H1 (cell line): Measurements from ENCODE around the gene ASTN1. TPM values are rescaled to one million over a fixed set of nuclear protein-coding genes. Genes with fewer than 3 reads are reported as not detected.

ENCODE experiments used
- CTCF ChIA-PET: fragments of 300-600 bp; sonication (Branson Sonifier 250); formaldehyde crosslinking; loops from one replicate; lab custom pipeline; 2021; ENCODE audit not compliant: partially characterized antibody; lab: Charles Lee
- POLR2A ChIA-PET: fragments of 300-600 bp; sonication (Branson Sonifier 250); formaldehyde crosslinking; loops from one replicate; lab custom pipeline; 2021; ENCODE audit warnings: inconsistent platforms; ENCODE audit not compliant: partially characterized antibody; lab: Charles Lee
- DNase-seq, 2 experiments: peaks; one replicate each; pipeline versions ENCODE4 v3.0.0 to v3.0.0-alpha.2; 2010 to 2022; ENCODE audit warnings: low spot score in 2 of 2, low read depth in 1 of 2, mixed read lengths in 1 of 2
- FAIRE-seq: peaks from 2 replicates; lab custom pipeline; 2011; peaks lifted over from hg19 to GRCh38; lab: Jason Lieb, UNC
- H2AFZ ChIP-seq: 2 replicates; pipeline ENCODE4 v1.8.1; 2012; ENCODE audit warnings: low read length, inconsistent platforms
- H2AK5ac ChIP-seq: 2 replicates; pipeline ENCODE4 v1.6.1; 2013; ENCODE audit warnings: low read depth, low read length
- H2BK120ac ChIP-seq: replicated peaks from 2 replicates; pipeline ENCODE3; 2013; ENCODE audit warnings: low read depth, low read length, inconsistent platforms
- H2BK12ac ChIP-seq: 2 replicates; pipeline ENCODE4 v1.6.1; 2013; ENCODE audit warnings: low read depth, low read length
- H2BK15ac ChIP-seq: 2 replicates; pipeline ENCODE4 v1.6.1; 2013; ENCODE audit warnings: low read length
- H2BK20ac ChIP-seq: 2 replicates; pipeline ENCODE4 v1.6.1; 2013; ENCODE audit warnings: low read length
- H2BK5ac ChIP-seq: 2 replicates; pipeline ENCODE4 v1.6.1; 2013; ENCODE audit warnings: low read depth, low read length
- H3K14ac ChIP-seq: 2 replicates; pipeline ENCODE4 v1.6.1; 2013; ENCODE audit warnings: inconsistent platforms; ENCODE audit not compliant: insufficient read length
- H3K18ac ChIP-seq: 2 replicates; pipeline ENCODE4 v1.6.1; 2013; ENCODE audit warnings: low read length; ENCODE audit errors: extremely low read depth
- H3K23ac ChIP-seq: 2 replicates; pipeline ENCODE4 v1.6.1; 2013; ENCODE audit warnings: inconsistent platforms; ENCODE audit not compliant: insufficient read length
- H3K23me2 ChIP-seq: 2 replicates; pipeline ENCODE4 v1.6.1; 2013; ENCODE audit warnings: low read depth, low read length
- H3K27ac ChIP-seq: 2 replicates; pipeline ENCODE4 v1.6.1; 2011; ENCODE audit warnings: low read depth, low read length, inconsistent platforms
- H3K27me3 ChIP-seq, 4 experiments: replicated peaks in 1 of 4; 1 replicate in 1 of 4; 2 replicates in 3 of 4; pipeline versions ENCODE4 v1.6.1 to v1.8.1; 2011 to 2013; ENCODE audit warnings: low read length in 3 of 4, mild to moderate bottlenecking in 3 of 4, inconsistent platforms in 2 of 4, mixed read lengths in 2 of 4, moderate library complexity in 1 of 4; ENCODE audit not compliant: control insufficient read depth in 3 of 4, insufficient read depth in 3 of 4; ENCODE audit errors: extremely low read depth in 1 of 4
- H3K36me3 ChIP-seq, 4 experiments: 2 replicates each; pipeline versions ENCODE4 v1.6.1 to v1.8.1; 2011 to 2013; ENCODE audit warnings: mild to moderate bottlenecking in 4 of 4, low read length in 3 of 4, moderate library complexity in 2 of 4, control low read depth in 1 of 4, inconsistent platforms in 1 of 4; ENCODE audit not compliant: insufficient read depth in 4 of 4, control insufficient read depth in 2 of 4
- H3K4ac ChIP-seq: replicated peaks from 2 replicates; pipeline ENCODE3; 2013; ENCODE audit warnings: low read length, low read depth, mixed read lengths, inconsistent platforms; ENCODE audit not compliant: insufficient read length
- H3K4me1 ChIP-seq, 4 experiments: replicated peaks in 1 of 4; 1 replicate in 1 of 4; 2 replicates in 3 of 4; pipeline versions ENCODE4 v1.6.1 to v1.8.1; 2011 to 2013; ENCODE audit warnings: low read length in 3 of 4, inconsistent platforms in 2 of 4, mixed read lengths in 1 of 4; ENCODE audit not compliant: insufficient read depth in 4 of 4, control insufficient read depth in 3 of 4
- H3K4me2 ChIP-seq, 2 experiments: 2 replicates each; pipeline versions ENCODE4 v1.6.1 to v1.8.1; 2011 to 2013; ENCODE audit warnings: low read depth in 2 of 2, low read length in 2 of 2, control low read depth in 1 of 2, inconsistent platforms in 1 of 2, mild to moderate bottlenecking in 1 of 2; ENCODE audit not compliant: insufficient read depth in 1 of 2
- H3K4me3 ChIP-seq, 4 experiments: fragments of 200-600, 300-600 bp in 1 of 4; sonication (generic), shearing (Covaris generic), sonication (Bioruptor Twin) in 1 of 4; 2 replicates each; pipeline versions ENCODE4 v1.5.1 to v1.8.1; 2011 to 2016; ENCODE audit warnings: low read length in 4 of 4, low read depth in 3 of 4, control low read depth in 2 of 4, inconsistent platforms in 2 of 4, mild to moderate bottlenecking in 2 of 4, mixed read lengths in 1 of 4, moderate library complexity in 1 of 4; ENCODE audit not compliant: insufficient read depth in 2 of 4; ENCODE audit errors: extremely low read depth in 1 of 4
- H3K56ac ChIP-seq: replicated peaks from 2 replicates; pipeline ENCODE3; 2013; ENCODE audit warnings: low read depth, mild to moderate bottlenecking, mixed read lengths, low read length, inconsistent platforms; ENCODE audit not compliant: insufficient read length
- H3K79me1 ChIP-seq: 2 replicates; pipeline ENCODE4 v1.6.1; 2013; ENCODE audit warnings: low read depth, low read length, control low read depth
- H3K79me2 ChIP-seq, 2 experiments: 2 replicates each; pipeline versions ENCODE4 v1.6.1 to v1.8.1; 2012 to 2013; ENCODE audit warnings: low read length in 2 of 2, mild to moderate bottlenecking in 2 of 2, inconsistent platforms in 1 of 2; ENCODE audit not compliant: insufficient read depth in 2 of 2, control insufficient read depth in 1 of 2
- H3K9ac ChIP-seq, 4 experiments: replicated peaks in 1 of 4; 1 replicate in 1 of 4; 2 replicates in 3 of 4; pipeline versions ENCODE4 v1.6.1 to v1.8.1; 2011 to 2013; ENCODE audit warnings: low read depth in 3 of 4, low read length in 3 of 4, control low read depth in 2 of 4, mild to moderate bottlenecking in 2 of 4, moderate library complexity in 2 of 4, inconsistent platforms in 1 of 4; ENCODE audit errors: extremely low read depth in 1 of 4
- H3K9me3 ChIP-seq, 2 experiments: 2 replicates each; pipeline versions ENCODE4 v1.6.1 to v1.8.1; 2012 to 2013; ENCODE audit warnings: mild to moderate bottlenecking in 2 of 2, moderate library complexity in 2 of 2, control low read depth in 1 of 2, inconsistent platforms in 1 of 2, low read depth in 1 of 2, low read length in 1 of 2, mixed read lengths in 1 of 2; ENCODE audit not compliant: insufficient read depth in 2 of 2
- H4K20me1 ChIP-seq, 2 experiments: replicated peaks in 1 of 2; 2 replicates each; pipeline versions ENCODE3 to v1.8.1; 2011 to 2013; ENCODE audit warnings: inconsistent platforms in 2 of 2, low read length in 2 of 2, mild to moderate bottlenecking in 1 of 2; ENCODE audit not compliant: insufficient read depth in 2 of 2, control insufficient read depth in 1 of 2
- H4K5ac ChIP-seq: 2 replicates; pipeline ENCODE4 v1.6.1; 2013; ENCODE audit warnings: low read length, low read depth, mixed read lengths, inconsistent platforms; ENCODE audit not compliant: insufficient read length
- H4K8ac ChIP-seq: 2 replicates; pipeline ENCODE4 v1.8.0; 2013; ENCODE audit warnings: mild to moderate bottlenecking, moderate library complexity, low read length, inconsistent platforms; ENCODE audit not compliant: insufficient read depth; ENCODE audit errors: extremely low read depth
- H4K91ac ChIP-seq: replicated peaks from 2 replicates; pipeline ENCODE3; 2013; ENCODE audit warnings: low read length, mixed read lengths, inconsistent platforms; ENCODE audit not compliant: insufficient read length
- CBX8 ChIP-seq: fragments of 300-800, 300-1000 bp; sonication (generic); IDR thresholded peaks from 2 replicates; pipeline ENCODE4 v1.7.1; 2016; ENCODE audit warnings: low read depth, low read length, borderline replicate concordance
- CTBP2 ChIP-seq: IDR thresholded peaks from 2 replicates; pipeline ENCODE4 v1.7.0; 2011; ENCODE audit warnings: borderline replicate concordance, mild to moderate bottlenecking, moderate library complexity, mixed read lengths, low read length; ENCODE audit not compliant: insufficient read depth, insufficient read length
- EZH2 ChIP-seq: fragments of 200-600 bp; sonication (generic); IDR thresholded peaks from 2 replicates; pipeline ENCODE4 v1.7.1; 2012; ENCODE audit warnings: low read depth, mild to moderate bottlenecking, moderate library complexity, low read length, inconsistent platforms; ENCODE audit not compliant: severe bottlenecking
- HDAC2 ChIP-seq, 2 experiments: fragments of 300-600 bp in 1 of 2; sonication (generic) in 1 of 2; IDR thresholded peaks; 2 replicates each; pipeline ENCODE4 v1.6.1; 2011 to 2012; ENCODE audit warnings: low read depth in 2 of 2, low read length in 2 of 2, mild to moderate bottlenecking in 2 of 2, moderate library complexity in 2 of 2, borderline replicate concordance in 1 of 2, inconsistent platforms in 1 of 2
- HDAC6 ChIP-seq: IDR thresholded peaks from one replicate; pipeline ENCODE4 v1.7.1; 2012; ENCODE audit warnings: low read depth, mild to moderate bottlenecking, inconsistent platforms, low read length, moderate library complexity
- KDM4A ChIP-seq: IDR thresholded peaks from one replicate; pipeline ENCODE4 v1.7.1; 2012; ENCODE audit warnings: low read depth, mild to moderate bottlenecking, moderate library complexity, low read length, inconsistent platforms; ENCODE audit not compliant: severe bottlenecking
- MAFK ChIP-seq: IDR thresholded peaks from 2 replicates; pipeline ENCODE4 v1.6.1; 2012; ENCODE audit warnings: low read depth, mild to moderate bottlenecking, improper control_type of control experiment, low read length
- RBBP5 ChIP-seq: IDR thresholded peaks from 2 replicates; pipeline ENCODE4 v1.7.1; 2012; ENCODE audit warnings: low read depth, mild to moderate bottlenecking, inconsistent platforms, low read length, moderate library complexity, borderline replicate concordance
- SIX5 ChIP-seq: IDR thresholded peaks from 2 replicates; pipeline ENCODE4 v1.6.1; 2011; ENCODE audit warnings: mild to moderate bottlenecking, low read depth, low read length
- SUZ12 ChIP-seq: fragments of 200-600 bp; sonication (generic); IDR thresholded peaks from 2 replicates; pipeline ENCODE4 v1.6.1; 2012; ENCODE audit warnings: mild to moderate bottlenecking, inconsistent platforms, low read length, moderate library complexity, mixed read lengths
- WGBS, 2 experiments: shearing (Covaris generic) in 1 of 2; methylation state at CpG; one replicate each; pipeline versions ENCODE4 v1.1.6 to v1.1.7; 2013 to 2015; ENCODE audit warnings: low lambda C conversion rate in 2 of 2, mixed read lengths in 2 of 2, inconsistent platforms in 1 of 2, low coverage in 1 of 2, missing lambda C conversion rate in 1 of 2; ENCODE audit not compliant: insufficient replicate concordance in 2 of 2, insufficient coverage in 1 of 2, insufficient read length in 1 of 2; ENCODE audit errors: extremely low coverage in 1 of 2, missing lambda C conversion rate in 1 of 2; 5-methylcytosine and 5-hydroxymethylcytosine counted together
- polyA plus RNA-seq, 7 experiments: library from polyadenylated mRNA; depleted of rRNA in 3 of 7; stranded (reverse) in 5 of 7; unstranded in 2 of 7; fragments of >200 nt in 5 of 7; fragments of 200-250 nt in 2 of 7; gene quantifications; 1 replicate in 5 of 7; 2 replicates in 1 of 7; 4 replicates in 1 of 7; pipeline versions ENCODE4 v1.2.1 to v1.2.3, GENCODE V29; 2011 to 2013; ENCODE audit warnings: missing spikeins in 2 of 7, mixed read lengths in 2 of 7
- total RNA-seq: library from RNA; stranded (reverse); fragmentation: NEBNext Ultra II Directional; extraction: Animal tissue kit (Norgen Biotek cat#: 25700); gene quantifications from 2 replicates; pipeline ENCODE4 v1.2.1, GENCODE V29; 2021

ASTN1 gene
- total and polyA plus RNA-seq, 2 of the 8 experiments (the other 6 are each of a cell fraction or from before 2014, with no cell fraction given): 2.9 to 4.1 TPM

DNA sequence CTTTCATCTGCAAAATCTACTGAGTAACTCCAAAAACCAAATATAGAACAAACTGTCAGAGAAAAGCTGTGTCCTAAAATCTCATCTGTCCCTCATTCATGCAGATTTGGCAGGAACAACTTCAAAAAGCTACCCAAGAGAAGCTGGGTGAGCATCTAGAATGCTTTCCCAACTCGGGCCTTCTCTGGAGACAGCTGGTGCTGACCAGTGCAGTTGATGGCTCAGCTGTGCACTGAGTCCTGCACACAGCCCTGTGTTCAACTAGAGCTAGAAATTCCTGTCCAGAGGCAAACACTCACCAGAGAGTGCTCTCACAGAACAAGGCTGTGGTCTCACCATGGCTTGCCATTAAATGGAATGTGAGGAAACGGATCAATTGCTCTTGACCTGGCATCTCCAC lies 202.8 kb downstream of the ASTN1 start:
- Histone ChIP-seq H2BK20ac (no peak overlapping the region), H2BK15ac (no peak overlapping the region), H4K5ac (no peak overlapping the region), H4K20me1 (no peaks in the 10 kb centered on the region), H3K4ac (no peak overlapping the region), H3K9ac (no peak overlapping the region), H3K23me2 (no peaks in the 10 kb centered on the region), H2BK120ac (no peak overlapping the region), H3K79me2 (no peaks in the 10 kb centered on the region), H2AK5ac (no peak overlapping the region), H4K8ac (no peak overlapping the region), H3K23ac (no peak overlapping the region), H3K36me3 (no peaks in the 10 kb centered on the region), H2AFZ (no peak overlapping the region), H4K91ac (no peak overlapping the region), H3K18ac (no peak overlapping the region), H2BK12ac (no peak overlapping the region), H3K27me3 (no peaks in the 10 kb centered on the region), H3K4me3 (no peak overlapping the region), H3K56ac (no peak overlapping the region), H3K27ac (no peak overlapping the region), H3K79me1 (no peaks in the 10 kb centered on the region), H3K4me1 (peaks cover 0 to 6% (median 1%) of the 10 kb centered on the region in 4 experiments; a peak in 3 of 7 replicates), H3K14ac (no peak overlapping the region), H2BK5ac (no peak overlapping the region), H3K9me3 (no peaks in the 10 kb centered on the region), H3K4me2 (no peak overlapping the region)
- 96% methylated on average over 2 of the region's 2 CpGs; no CpG with 5 or more reads in 1 of the 2 experiments for WGBS, 2 experiments
- ChIA-PET POLR2A (no interaction called here), CTCF (interaction anchor here (19.1 to 23.5 kb wide), 2 partner anchors 20 to 63 kb away, joined by 203 to 279 read pairs; no protein-coding TSS in a partner anchor)
- DNase-seq: no peak
- no peak for TF ChIP-seq EZH2
- no peak for TF ChIP-seq KDM4A
- no peak for TF ChIP-seq CBX8
- no peak for TF ChIP-seq HDAC6
- no peak for TF ChIP-seq CTBP2
- TF ChIP-seq SUZ12: no peak
- TF ChIP-seq RBBP5: no peak
- no peak for TF ChIP-seq MAFK
- TF ChIP-seq HDAC2 (IDR thresholded peaks at IDR 0.05; ENCODE audit: borderline replicate concordance in 1 of 2, low read depth in 2 of 2, low read length in 2 of 2): no peak
- TF ChIP-seq SIX5: no peak
- no peak for FAIRE-seq
